Measurements from ENCODE around the gene LPXN.
"Not testable (repeated sequence)": the region's sequence is repeated elsewhere in the genome, so short reads cannot be mapped to it uniquely, and the experiment has no call there.

The LPXN gene

GRCh38 chr11:58578635-58579191 lies 3.1 kb upstream of the LPXN start, which contains the start of gene ZFP91:
Gene ZFP91, plus strand, starts transcription at chr11:58579063. Its CDS starts 219 bp downstream, at chr11:58579282.
- peak; percentile 93 for DNase-seq

- DNase-seq = peak; percentile 97
These were observed 2.5 kb upstream of the LPXN start for GRCh38 chr11:58578136-58578634.

- peak; percentile 92 for DNase-seq
These were observed 2.0 kb upstream of the LPXN start for GRCh38 chr11:58577555-58578135.

GRCh38 chr11:58576887-58577471 lies 1.3 kb upstream of the LPXN start:
- DNase-seq = peak; percentile 10

DNA sequence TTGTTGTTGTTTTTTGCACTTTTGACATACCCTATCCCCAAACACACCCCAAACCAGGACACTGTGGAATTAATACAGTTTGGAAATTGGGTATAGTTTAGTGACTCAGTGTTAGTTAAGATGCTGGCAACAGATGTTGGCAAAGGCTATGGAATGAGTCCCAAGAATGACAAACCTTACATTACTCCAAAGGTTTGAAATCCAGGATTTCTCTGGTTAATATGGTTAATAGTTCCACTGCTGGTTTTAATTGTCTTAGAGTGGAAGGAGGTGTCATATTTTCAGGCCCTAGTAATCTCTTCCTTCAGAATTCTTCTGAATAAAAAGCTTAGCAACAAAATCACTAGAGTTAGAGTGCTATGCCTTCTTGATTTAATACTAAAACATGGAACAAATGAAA lies 775 bp downstream of the LPXN start:
- DNase-seq = no peak

- peak; percentile 44 for DNase-seq
These were observed 2.1 kb downstream of the LPXN start for GRCh38 chr11:58573451-58574104.

DNA sequence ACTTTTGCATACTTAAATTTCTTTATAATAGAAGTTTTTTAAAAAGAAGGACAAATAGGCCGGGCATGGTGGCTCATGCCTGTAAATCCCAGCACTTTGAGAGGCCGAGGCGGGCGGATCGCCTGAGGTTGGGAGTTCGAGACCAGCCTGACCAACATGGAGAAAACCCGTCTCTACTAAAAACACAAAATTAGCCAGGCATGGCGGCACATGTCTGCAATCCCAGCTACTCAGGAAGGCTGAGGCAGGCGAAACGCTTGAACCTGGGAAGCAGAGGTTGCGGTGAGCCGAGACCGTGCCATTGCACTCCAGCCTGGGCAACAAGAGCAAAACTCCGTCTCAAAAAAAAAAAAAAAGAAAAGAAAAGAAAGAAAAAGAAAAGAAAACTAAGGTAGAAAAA lies 2.8 kb downstream of the LPXN start:
- DNase-seq = not testable (repeated sequence)

- DNase-seq = peak; percentile 29
These were observed 7.7 kb downstream of the LPXN start for GRCh38 chr11:58567889-58568512.

DNA sequence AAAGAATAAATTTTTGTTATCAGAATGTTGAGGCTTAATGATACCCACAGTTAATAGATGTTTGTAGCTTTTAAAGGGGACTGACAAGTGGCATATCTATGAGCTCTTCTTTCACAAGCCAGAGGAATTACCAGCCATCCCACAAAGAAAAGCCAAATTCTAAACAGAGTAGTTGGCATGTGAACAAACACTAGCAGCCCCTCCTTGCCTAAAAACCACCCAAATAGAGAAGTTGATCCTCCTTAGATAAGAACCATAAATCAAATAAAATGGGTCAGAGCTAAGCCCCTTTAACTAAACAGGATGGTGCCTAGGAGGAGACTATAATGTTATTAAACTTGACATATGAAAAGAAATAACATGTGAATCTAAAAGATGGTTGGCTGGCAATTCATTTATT lies 11.4 kb downstream of the LPXN start:
- peak; percentile 59 for DNase-seq

DNA sequence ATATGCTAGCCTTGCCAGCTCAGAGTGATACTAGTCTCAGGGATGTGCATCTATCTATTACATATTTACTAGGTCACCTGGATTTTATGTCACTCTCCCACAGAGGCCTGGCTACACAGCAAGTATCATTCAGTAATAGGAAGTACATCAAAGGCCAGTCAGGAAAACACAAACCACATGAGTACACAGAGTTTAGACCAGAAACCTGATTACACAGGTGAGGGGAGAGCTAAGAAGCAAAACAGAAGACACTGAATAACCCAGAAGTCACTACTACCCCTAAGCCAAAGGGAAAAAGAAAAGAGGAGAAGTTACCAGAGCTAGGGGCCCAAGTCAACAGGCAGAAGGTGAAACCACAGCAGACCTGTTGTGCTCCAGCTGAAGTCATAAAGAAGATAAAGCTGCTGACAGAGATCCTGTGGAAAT lies 13.3 kb downstream of the LPXN start:
- peak; percentile 31 for DNase-seq

DNA sequence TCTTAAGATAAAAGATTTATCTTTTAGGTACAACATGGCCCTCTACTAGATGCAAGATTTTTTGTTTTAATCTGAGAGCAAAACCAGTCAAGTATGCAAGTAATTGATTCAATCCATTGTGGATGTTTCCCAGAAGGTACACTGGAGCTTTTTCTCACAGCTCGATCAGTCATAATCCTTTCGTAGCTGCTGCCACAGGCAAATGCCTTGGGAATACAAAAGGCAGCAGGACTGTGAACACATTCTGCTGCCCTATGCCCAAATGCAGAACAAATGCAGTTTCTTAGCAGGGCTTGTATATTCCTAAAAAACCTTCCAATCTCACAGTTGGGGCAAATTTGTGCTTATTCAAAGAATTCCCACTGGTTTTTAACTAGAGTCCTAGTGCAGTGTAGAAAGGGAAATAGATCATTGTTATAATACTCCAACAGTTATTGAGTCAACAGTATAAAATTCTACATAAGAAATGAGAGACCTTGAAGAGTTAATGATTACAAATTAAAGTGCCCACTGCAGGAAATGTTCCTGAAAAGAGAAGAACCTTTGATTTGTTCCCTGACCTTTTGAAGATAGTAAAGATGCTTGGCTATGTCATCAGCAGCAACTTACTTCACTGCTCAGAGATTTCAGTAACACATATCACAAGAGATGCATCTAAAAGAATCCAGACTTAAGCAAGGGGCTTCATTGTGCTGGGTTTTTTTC lies 14.1 kb downstream of the LPXN start:
- no peak for DNase-seq

DNA sequence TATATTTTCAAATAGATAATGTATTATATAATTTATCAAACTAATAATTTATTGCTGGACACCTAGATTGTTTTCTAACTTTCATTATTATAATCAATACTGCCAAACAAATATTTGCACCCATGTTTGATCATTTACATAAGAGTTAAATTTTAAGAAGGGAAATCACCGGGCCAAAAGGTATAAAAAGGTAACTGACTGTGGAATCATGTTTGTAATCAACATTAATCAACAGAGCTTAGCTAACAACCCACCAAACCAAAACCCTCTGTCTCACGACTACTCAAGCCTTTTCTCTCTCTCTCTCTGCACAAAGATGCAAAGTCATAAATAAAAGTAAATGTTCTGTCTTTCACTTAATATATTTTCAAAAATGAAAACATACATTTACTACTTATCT lies 14.8 kb downstream of the LPXN start:
- DNase-seq = no peak

- DNase-seq = no peak
These were observed 26.0 kb downstream of the LPXN start for GRCh38 chr11:58549644-58550043.

- no peak for DNase-seq
These were observed 28.8 kb downstream of the LPXN start for GRCh38 chr11:58546841-58547240.

- DNase-seq = no peak
These were observed 43.8 kb downstream of the LPXN start for GRCh38 chr11:58531865-58532341.

- no peak for DNase-seq
These were observed 45.4 kb downstream of the LPXN start for GRCh38 chr11:58530236-58530635.

- DNase-seq = no peak
These were observed 48.2 kb downstream of the LPXN start for GRCh38 chr11:58527429-58527828.

GRCh38 chr11:58526721-58527120 lies 48.9 kb downstream of the LPXN start:
- DNase-seq = no peak

DNA sequence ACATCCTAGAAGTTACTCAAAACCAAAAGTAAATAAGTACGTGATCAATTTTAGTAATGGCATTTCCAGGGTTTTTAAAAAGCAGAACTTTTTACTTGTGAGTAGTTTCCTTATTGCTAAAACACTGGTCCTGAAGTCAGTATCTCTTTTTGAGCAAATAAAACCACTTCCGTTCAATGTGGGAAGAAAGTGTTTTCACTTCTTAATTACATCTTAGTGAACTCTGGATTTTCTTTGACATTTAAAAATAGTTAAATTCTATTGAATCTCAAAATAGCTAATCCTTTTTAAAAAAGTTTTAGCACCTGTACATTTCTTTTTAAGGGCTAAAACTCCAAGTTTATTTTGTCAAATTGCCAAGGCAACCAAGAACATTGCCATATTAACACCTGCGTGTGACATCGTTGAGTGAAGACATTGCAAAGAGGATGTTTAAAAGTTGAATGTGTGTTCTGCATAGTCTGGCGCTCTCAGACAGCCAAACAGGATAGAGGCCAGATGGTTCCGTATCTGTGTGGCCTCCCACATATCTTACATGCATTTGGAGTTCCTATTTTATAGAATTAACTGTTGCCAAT lies 50.5 kb downstream of the LPXN start:
- DNase-seq = peak; percentile 84

DNA sequence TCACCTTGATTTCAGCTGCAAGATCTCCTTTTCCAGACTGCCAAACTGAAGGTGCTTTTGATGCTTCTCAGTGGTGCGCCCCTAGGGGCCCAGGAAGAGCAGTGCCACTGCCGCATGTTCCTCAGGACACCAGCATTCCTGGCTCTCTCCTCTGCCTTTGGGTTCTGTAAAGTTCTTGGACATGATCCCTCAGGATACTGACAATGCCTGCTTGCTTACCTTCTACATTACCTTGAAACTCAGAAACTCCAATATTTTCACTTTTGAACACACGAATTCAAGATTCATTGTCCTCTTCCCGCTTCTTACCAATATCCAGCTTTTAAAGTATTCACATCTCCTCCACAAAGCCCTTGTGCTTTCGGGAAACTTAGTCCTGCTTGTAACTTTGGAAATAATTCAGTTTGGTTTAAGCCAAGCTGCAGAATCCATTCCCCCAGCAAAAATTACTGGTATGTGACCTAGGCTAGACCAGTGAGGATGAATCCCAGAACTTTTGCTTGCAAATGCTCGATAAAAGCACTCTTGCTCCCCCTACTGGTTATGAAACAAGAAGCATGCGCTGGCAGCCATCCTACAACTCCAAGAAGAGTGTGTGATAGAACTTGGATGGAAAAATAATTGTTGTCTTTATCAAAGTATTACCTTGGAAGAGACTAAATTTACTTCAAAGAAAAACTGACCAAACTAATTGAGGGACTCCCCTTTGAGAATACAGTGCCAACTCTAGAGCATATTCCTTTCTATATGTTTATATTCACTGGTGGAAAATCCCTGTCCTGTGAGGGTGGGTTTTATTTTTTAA lies 51.2 kb downstream of the LPXN start:
- DNase-seq = peak; percentile 42

- no peak for DNase-seq
These were observed 61.8 kb downstream of the LPXN start for GRCh38 chr11:58513747-58514367.

Measured in GF-D8 (cell line).